ENCODE results near the gene SYNGR3. TPM values are rescaled to one million over a fixed set of nuclear protein-coding genes. Genes with fewer than 3 reads are reported as not detected.

Gene SYNGR3
- total RNA-seq, 1 donor from 2014 or later: 0.32 TPM

GRCh38 chr16:1987198-1987597, 2.6 kb upstream of the SYNGR3 start:
- DNase-seq (no peak), ATAC-seq (ENCODE audit: poor library complexity) (no peak)
- intact Hi-C loops (cut with DNase I): no loop called here

- intact Hi-C loops (cut with DNase I): no loop called here
- no peak for DNase-seq
- no peak for ATAC-seq (ENCODE audit: poor library complexity)
These were observed 256 bp downstream of the SYNGR3 start for GRCh38 chr16:1990101-1990350.

GRCh38 chr16:1990351-1991134, 773 bp downstream of the SYNGR3 start:
- no peak for ATAC-seq (ENCODE audit: poor library complexity)
- DNase-seq: no peak
- intact Hi-C loops (cut with DNase I): no loop called here

GRCh38 chr16:1991135-1991551, 1.4 kb downstream of the SYNGR3 start:
- DNase-seq: no peak
- ATAC-seq (ENCODE audit: poor library complexity): no peak
- intact Hi-C loops (cut with DNase I): no loop called here

GRCh38 chr16:1991588-1991947, 1.8 kb downstream of the SYNGR3 start:
- DNase-seq: no peak
- intact Hi-C loops (cut with DNase I): no loop called here
- no peak for ATAC-seq (ENCODE audit: poor library complexity)

GRCh38 chr16:1991948-1992703, 2.4 kb downstream of the SYNGR3 start:
- intact Hi-C loops (cut with DNase I): no loop called here
- ATAC-seq (ENCODE audit: poor library complexity) (peak; percentile 90), DNase-seq (peak; percentile 96)

- intact Hi-C loops (cut with DNase I): no loop called here
- DNase-seq (no peak), ATAC-seq (ENCODE audit: poor library complexity) (peak; percentile 3)
These were observed 3.0 kb downstream of the SYNGR3 start for GRCh38 chr16:1992704-1993317.

GRCh38 chr16:1993731-1994131, 4.0 kb downstream of the SYNGR3 start:
- intact Hi-C loops (cut with DNase I): no loop called here
- DNase-seq (no peak), ATAC-seq (ENCODE audit: poor library complexity) (no peak)

GRCh38 chr16:1997494-1998359, 8.0 kb downstream of the SYNGR3 start:
- no peak for ATAC-seq (ENCODE audit: poor library complexity)
- DNase-seq: no peak
- intact Hi-C loops (cut with DNase I): no loop called here

GRCh38 chr16:1998360-1998835, 8.6 kb downstream of the SYNGR3 start:
- intact Hi-C loops (cut with DNase I): no loop called here
- ATAC-seq (ENCODE audit: poor library complexity) (no peak), DNase-seq (no peak)

GRCh38 chr16:1998852-1999801, 9.4 kb downstream of the SYNGR3 start:
- DNase-seq (no peak), ATAC-seq (ENCODE audit: poor library complexity) (no peak)
- intact Hi-C loops (cut with DNase I): no loop called here

- no peak for ATAC-seq (ENCODE audit: poor library complexity)
- intact Hi-C loops (cut with DNase I): no loop called here
- DNase-seq: no peak
These were observed 10.2 kb downstream of the SYNGR3 start for GRCh38 chr16:1999866-2000514.

- intact Hi-C loops (cut with DNase I): no loop called here
- DNase-seq (no peak), ATAC-seq (ENCODE audit: poor library complexity) (no peak)
These were observed 11.3 kb downstream of the SYNGR3 start for GRCh38 chr16:2001035-2001434.

- intact Hi-C loops (cut with DNase I): no loop called here
- DNase-seq (no peak), ATAC-seq (ENCODE audit: poor library complexity) (no peak)
These were observed 11.9 kb downstream of the SYNGR3 start for GRCh38 chr16:2001456-2002355.

- intact Hi-C loops (cut with DNase I): no loop called here
These were observed 12.8 kb downstream of the SYNGR3 start for GRCh38 chr16:2002406-2003230.

More at GRCh38 chr16:2002406-2003230, 12.8 kb downstream of the SYNGR3 start:
- ATAC-seq (ENCODE audit: poor library complexity): no peak
- DNase-seq: no peak
